HG03354 (cell line): ENCODE measurements around the gene CAV1.
A peak's percentile ranks its signal among the peaks of the same experiment; 100 is the strongest.

Experiments
- ATAC-seq: cut with Tn5 transposase; IDR thresholded peaks from one replicate; pipeline ENCODE4 v1.9.1; 2021; ENCODE audit warnings: mild to moderate bottlenecking; ENCODE audit not compliant: unreplicated experiment, poor library complexity, severe bottlenecking

The CAV1 gene

DNA sequence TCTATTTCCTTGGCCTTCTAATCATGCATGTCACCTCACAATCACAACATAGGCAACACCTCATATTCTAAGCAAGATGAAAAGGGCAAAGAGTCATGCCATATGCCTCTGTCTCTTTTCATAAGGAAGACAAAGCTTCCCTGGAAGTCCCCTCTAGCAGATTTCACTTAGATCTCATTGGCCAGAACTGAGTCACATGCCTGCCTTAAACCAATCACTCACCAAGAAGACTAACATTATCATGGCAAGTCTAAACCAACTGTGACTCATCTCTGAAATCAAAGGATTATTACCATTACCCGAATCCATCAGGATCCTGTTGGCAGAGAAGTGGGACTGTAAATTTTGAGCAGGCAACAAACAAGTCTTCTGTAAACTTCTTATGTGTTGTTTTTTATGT, 27.8 kb downstream of the CAV1 start:
- no peak for ATAC-seq

DNA sequence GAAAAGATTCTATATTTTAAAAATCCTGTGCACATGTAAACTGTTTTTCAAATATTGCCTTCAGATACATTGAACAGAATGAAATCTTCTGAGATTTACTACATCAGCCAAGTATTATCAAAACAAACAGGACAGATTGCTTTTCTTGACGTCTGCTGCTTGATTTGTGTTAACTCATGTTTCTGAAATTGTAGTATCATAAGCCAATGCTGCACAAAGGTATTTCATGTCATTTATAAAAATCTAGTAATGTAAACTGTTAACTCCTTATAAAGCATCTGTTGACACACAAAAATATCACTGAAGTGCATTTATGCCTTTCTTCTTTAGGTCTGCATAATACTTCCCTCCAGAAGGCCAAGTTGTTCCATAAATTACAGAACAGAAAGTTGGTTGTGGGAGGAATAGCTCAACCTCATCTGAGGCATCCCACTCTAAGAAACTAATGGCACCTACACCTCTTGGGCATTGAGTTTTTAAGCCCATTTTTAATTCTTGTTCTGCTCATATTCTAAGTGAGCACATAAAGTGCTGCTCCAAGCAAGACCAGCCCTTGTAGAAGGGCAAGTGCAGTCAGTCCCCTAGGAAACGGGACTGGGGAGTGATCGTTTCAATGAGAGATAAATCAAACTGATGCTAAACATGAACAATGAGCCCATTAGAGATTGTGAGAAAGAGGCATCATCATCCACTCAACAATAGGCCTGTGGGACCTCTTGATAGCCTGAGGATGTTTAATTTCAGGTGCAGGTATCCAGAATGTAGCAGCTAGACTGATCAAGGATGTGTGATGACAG, 28.5 kb downstream of the CAV1 start:
- no peak for ATAC-seq

GRCh38 chr7:116554436-116554835, 29.6 kb downstream of the CAV1 start:
- ATAC-seq: no peak

- ATAC-seq: no peak
Measured at GRCh38 chr7:116554911-116555310, 30.1 kb downstream of the CAV1 start.

- ATAC-seq: no peak
Measured at GRCh38 chr7:116557066-116557585, 32.3 kb downstream of the CAV1 start.

DNA sequence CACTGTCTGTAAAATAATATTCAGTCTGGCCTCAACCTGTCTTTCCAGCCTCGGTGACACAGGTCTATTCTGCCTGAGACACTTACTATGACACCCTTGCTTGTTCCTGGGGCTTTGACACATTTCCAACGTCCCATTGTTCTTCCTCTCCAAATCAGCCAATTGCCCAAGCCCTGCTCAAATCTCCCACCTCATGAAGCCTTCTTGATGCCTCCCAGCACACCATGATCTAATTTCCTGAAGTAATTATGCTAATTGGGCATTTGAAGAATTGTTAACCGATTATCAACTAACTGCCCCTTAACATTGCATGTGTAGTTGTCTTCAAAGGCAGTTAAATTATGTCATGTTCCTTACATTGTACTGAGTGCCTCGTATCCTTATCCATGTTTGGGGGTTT, 33.1 kb downstream of the CAV1 start:
- ATAC-seq: no peak

- ATAC-seq: no peak
Measured at GRCh38 chr7:116560021-116560970, 35.5 kb downstream of the CAV1 start.

DNA sequence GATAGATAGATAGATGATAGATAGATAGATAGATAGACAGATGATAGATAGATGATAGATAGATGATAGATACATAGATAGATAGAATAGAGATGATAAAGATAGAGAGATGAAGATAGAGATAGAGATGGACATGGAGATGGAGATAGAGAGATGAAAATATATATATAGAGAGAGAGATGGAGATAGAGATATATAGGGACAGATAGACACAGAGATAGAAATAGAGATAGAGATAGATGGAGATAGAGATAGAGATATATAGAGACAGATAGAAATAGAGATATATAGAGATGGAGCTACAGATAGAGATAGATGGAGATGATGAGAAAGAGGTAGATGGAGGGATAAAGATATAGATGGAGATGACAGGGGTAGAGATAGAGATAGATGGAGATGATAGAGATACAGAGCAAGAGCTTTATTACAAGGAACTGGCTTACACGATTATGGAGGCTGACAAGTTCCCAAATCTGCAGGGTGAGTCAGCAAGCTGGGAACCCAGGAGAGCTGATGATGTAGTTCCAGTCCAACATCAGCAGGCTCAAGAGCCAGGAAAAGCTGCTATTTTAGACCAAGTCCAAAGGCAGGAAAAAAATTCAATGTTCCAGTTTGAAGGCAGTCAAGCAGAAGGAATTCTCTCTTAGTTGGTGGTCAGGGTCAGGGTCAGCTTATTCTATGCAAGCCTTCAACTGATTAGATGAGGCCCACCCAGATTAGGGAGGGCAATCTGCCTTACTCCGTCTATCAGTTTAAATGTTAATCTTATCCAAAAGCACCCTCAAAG, 37.1 kb downstream of the CAV1 start:
- ATAC-seq: no peak

- ATAC-seq: no peak
Measured at GRCh38 chr7:116562529-116563121, 37.8 kb downstream of the CAV1 start.

DNA sequence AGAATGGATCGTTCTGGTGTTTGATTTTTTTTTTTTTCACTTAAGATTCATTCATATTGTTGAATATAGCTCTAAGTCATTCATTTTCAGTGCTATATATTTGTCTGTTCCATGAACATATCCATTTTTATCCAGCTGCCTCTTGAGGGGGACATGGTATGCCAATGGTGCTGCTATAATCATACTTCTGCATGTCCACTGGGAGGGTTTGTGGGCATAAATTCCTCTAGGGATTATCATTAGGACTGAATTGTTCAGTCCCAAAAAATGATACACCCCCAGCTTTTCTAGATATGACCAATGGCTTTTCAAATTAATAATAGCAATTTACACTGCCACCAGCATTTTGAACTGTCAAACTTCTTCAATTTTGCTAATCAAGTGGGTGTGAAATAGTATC, 41.1 kb downstream of the CAV1 start:
- ATAC-seq: no peak

DNA sequence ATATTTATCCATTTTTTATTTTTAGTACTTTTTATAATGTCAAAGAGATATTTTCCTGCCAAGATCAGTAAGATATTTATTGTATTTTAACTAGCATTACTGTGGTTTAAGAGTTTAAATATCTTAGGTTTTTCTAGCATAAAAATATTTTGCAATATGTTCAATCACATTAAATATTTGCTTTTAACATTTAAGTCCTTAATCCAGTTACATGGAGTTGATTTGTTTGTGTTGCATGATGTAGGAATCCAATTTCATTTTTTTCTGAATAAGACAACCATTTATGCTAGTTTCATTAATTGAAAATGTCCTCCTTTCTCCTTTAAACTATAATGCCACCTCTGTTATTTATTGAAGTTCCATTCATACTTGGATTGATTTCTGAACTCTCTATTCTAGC, 41.8 kb downstream of the CAV1 start:
- no peak for ATAC-seq

- ATAC-seq: no peak
Measured at GRCh38 chr7:116569737-116570136, 44.9 kb downstream of the CAV1 start.

GRCh38 chr7:116570306-116570705, 45.5 kb downstream of the CAV1 start:
- no peak for ATAC-seq

GRCh38 chr7:116571037-116571436, 46.2 kb downstream of the CAV1 start:
- ATAC-seq: no peak

DNA sequence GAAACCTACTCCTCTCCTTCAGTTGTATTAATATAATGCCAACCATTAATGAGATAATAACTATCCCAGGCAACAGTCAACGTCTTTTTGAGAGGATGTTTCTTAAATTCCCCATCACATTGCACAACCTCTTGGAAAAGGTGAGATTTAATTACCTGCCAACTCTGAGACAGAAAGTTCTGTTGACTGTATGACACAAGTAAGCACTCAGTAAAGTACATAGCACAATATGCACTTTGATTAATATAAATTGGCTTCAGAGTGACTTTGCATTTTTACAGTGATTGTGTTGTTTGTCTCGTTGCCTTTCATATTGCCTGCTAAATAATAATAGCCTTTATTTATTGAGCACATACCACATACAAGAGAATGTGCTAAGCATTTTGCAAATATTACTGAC, 46.7 kb downstream of the CAV1 start:
- ATAC-seq: no peak

DNA sequence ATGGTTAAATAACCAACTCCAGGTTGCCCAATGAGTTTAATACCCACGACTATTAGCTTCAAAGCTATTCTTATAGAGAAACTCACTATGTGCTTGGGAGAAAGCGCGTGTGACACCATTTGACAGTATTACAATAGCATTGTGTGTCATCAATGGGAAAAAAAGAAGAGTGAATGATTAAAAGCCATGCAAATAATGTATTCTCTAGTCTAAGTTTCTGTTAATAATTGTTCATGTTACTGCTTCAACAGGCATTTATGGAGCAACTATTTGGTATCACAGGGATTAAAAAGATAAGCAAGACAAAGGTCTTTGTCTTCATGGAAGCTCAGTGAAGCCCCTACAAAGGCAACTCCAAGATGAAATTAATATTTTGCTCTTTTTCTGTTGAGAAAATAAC, 47.2 kb downstream of the CAV1 start:
- ATAC-seq: peak; percentile 55

DNA sequence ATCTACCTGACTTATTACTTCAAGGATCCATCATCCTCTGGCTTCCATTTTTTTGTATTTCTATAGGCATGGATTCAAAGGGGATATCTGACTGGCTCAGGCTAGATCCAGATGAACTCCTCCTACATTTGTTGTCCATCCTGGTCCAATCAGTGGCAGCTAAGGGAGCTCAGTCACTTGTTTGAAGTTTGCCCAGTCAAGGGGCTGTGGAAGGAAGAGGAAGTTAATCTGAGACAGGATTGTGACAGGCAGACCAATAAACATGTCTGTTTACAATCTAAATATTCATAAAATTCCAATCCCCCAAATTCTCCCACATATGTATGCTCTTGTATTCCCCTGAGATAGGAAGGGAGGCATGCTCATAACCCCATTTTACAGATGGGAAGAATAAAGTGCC, 48.7 kb downstream of the CAV1 start:
- ATAC-seq: no peak

DNA sequence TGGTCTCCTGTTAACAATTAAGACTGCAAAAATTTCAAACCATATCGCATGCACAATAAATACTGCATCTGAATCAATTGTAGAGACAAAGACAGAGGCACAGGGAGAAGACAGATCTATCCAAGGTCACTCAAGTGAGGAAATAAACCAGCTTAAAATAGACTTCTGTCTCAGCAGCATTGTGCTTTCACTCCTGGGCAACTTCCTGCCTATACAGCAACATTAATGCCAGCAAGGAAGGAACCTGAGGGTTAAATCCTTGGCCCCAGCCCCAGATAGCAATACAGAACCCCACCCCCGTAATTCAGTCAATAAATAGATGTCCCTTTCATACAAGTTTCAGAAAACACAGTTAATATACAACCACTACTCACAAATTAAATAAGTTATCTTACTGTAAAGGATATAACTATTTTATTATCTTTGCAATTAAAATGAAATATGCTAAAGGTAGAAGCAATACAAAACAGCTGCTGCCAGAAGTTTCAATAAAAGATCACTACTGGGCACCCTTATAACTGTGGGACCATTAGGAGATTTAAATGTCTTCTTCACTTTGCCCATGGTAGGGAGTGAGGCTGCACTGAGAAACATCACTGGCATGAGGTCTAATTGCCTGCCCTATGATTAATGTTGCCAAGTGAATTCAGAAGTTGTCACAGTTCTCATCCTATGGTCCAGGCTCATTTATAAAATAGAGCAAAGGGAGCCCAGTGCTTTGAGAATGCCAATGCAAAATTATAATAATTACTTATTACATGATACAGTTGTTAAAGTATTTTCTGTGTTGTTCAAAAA, 49.4 kb downstream of the CAV1 start:
- peak; percentile 29 for ATAC-seq

- peak; percentile 27 for ATAC-seq
Measured at GRCh38 chr7:116575853-116576252, 51.0 kb downstream of the CAV1 start.
